Central memory CD8-positive, alpha-beta T cell (primary cell): Measurements from ENCODE around the gene AFF2.

ENCODE experiments used
- ATAC-seq: fragments of 150-1000 bp; cut with Tn5 transposase; replicated peaks from 2 replicates; pipeline ENCODE4 v1.10.0; 2022; ENCODE audit warnings: mild to moderate bottlenecking, moderate FRiP score, moderate number of reproducible peaks; ENCODE audit not compliant: poor library complexity, severe bottlenecking; ENCODE audit errors: extremely low read depth
- DNase-seq, 2 donors: peaks; one replicate each; pipeline ENCODE4 v3.0.0; 2021; ENCODE audit warnings: low spot score in 2 of 2
- H3K27ac Mint-ChIP-seq: one replicate; pipeline ENCODE4 v1.8.0; 2022; ENCODE audit warnings: low read depth, mild to moderate bottlenecking, moderate library complexity, mixed read lengths
- H3K27me3 Mint-ChIP-seq: one replicate; pipeline ENCODE4 v1.8.0; 2022; ENCODE audit warnings: mixed read lengths
- H3K36me3 Mint-ChIP-seq: one replicate; pipeline ENCODE4 v1.8.0; 2022; ENCODE audit warnings: mild to moderate bottlenecking, moderate library complexity, mixed read lengths; ENCODE audit not compliant: insufficient read depth
- H3K4me1 Mint-ChIP-seq: one replicate; pipeline ENCODE4 v1.8.0; 2022; ENCODE audit warnings: mixed read lengths
- H3K4me3 Mint-ChIP-seq: one replicate; pipeline ENCODE4 v1.8.0; 2022; ENCODE audit warnings: mild to moderate bottlenecking, moderate library complexity, mixed read lengths
- H3K9me3 Mint-ChIP-seq: one replicate; pipeline ENCODE4 v1.8.0; 2022; ENCODE audit warnings: mixed read lengths

AFF2 gene

DNA sequence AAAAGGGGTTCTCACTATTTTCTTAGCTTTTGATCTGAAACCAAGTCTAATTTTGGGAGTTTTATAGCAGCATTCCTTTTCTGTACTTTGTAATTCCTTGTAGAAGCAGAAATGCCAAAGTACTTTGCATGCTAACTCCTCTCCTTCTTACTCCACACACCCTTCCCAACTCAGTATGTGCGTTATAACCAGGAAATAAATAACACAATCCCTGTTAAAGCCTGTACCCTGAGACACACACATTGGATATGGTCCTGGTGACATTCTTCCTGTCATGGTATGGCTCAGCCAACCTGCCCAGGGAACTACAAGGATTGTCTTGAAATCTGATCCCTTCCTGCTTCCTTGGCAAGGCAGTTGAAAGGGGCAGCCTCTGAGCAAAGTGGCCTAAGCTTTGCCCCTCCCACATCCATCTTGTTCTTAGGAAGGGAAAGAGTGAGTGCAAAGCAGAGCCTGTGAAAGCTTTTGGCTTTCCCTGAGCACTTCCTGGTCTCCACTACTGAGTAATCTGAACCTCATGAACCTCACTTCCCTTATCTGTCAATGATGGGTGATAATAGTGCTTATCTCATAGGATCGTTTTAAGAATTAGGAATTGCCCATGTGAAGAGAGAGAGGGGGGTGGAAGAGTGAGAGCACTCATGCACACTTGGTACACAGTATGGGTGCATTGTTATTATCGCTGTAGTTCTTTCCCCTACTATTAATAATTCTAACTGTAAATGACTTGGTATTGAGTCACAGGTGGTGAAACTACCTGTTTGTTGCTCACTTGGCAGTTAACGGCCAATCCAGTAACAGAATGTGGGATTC is 109.3 kb downstream of the AFF2 start:
- no peaks in the 10 kb centered on the region for H3K27me3 Mint-ChIP-seq
- H3K27ac Mint-ChIP-seq: no peak overlapping the region
- DNase-seq (no peak), ATAC-seq (no peak)
- no peaks in the 10 kb centered on the region for H3K4me1 Mint-ChIP-seq
- H3K36me3 Mint-ChIP-seq: no peaks in the 10 kb centered on the region
- no peak overlapping the region for H3K4me3 Mint-ChIP-seq
- H3K9me3 Mint-ChIP-seq: no peaks in the 10 kb centered on the region

GRCh38 chrX:148610328-148610698 is 109.9 kb downstream of the AFF2 start:
- Mint-ChIP-seq H3K27ac (no peak overlapping the region), H3K9me3 (no peaks in the 10 kb centered on the region), H3K27me3 (no peaks in the 10 kb centered on the region), H3K4me1 (no peaks in the 10 kb centered on the region), H3K36me3 (no peaks in the 10 kb centered on the region), H3K4me3 (no peak overlapping the region)
- DNase-seq: no peak
- ATAC-seq: no peak

DNA sequence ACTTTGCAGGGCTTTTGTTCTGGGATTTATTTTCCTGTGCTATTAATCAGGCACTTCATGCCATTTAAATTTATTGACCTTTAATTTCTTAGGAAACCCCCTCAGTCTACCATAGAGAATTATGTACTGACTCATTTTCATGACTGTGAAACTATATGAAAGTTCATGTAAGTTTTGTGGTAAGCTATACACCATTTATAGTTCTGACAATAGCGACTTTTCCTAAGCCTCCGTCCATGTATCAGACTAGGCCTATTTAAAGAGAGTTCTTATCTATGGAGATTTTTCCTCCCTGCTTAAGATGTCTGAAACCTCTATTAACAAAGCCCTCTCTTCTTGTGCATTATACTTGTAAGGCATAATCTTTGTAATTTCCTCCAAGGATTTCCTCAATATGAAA is 111.6 kb downstream of the AFF2 start:
- H3K4me1 Mint-ChIP-seq: no peaks in the 10 kb centered on the region
- DNase-seq (no peak), ATAC-seq (no peak)
- no peak overlapping the region for H3K27ac Mint-ChIP-seq
- H3K27me3 Mint-ChIP-seq: no peaks in the 10 kb centered on the region
- H3K4me3 Mint-ChIP-seq: no peak overlapping the region
- no peaks in the 10 kb centered on the region for H3K9me3 Mint-ChIP-seq
- H3K36me3 Mint-ChIP-seq: no peaks in the 10 kb centered on the region

DNA sequence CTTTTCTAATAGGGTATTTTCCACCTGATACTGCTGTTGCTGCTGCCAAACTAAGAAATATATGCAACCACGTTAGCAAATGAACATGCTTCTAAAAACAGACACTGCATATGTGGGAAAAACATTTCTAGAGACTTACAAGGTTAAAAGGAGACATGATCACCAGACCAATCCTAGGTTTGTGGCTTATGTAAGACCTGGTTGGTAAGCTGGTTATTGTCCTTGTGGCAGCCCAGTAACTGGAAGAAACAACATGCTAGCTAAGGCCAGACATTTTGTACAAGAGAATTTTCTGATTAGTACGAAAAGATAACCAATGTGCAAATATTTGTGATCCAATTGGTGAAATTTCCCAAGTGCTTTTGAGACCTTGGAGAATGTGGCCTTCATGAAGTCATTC is 112.0 kb downstream of the AFF2 start:
- Mint-ChIP-seq H3K27ac (no peak overlapping the region), H3K36me3 (no peaks in the 10 kb centered on the region), H3K9me3 (no peaks in the 10 kb centered on the region), H3K4me3 (no peak overlapping the region), H3K27me3 (no peaks in the 10 kb centered on the region), H3K4me1 (no peaks in the 10 kb centered on the region)
- ATAC-seq (no peak), DNase-seq (no peak)

DNA sequence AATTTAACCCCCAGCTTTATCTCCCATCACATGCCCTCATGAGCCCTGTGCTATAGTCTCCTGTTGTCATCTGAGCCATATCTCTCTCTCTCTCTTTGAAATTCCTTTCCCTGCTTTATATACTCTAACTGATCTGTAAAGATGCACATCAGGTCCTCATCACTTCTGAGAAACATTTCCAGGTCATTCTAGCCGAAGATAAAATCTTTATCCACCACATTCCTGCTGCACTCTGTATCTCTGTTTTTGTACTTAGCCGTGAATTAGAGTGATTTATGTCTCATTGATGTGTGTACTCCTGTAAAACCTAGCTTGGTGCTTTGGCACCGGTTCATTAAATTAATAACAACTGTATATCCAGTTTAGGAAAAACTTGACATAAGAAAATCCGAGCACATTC is 113.2 kb downstream of the AFF2 start:
- Mint-ChIP-seq H3K27me3 (no peaks in the 10 kb centered on the region), H3K4me1 (no peaks in the 10 kb centered on the region), H3K4me3 (no peak overlapping the region), H3K27ac (no peak overlapping the region), H3K36me3 (no peaks in the 10 kb centered on the region), H3K9me3 (no peaks in the 10 kb centered on the region)
- DNase-seq: no peak
- ATAC-seq: no peak

GRCh38 chrX:148615491-148615890 is 115.1 kb downstream of the AFF2 start:
- DNase-seq (no peak), ATAC-seq (no peak)
- H3K36me3 Mint-ChIP-seq: no peaks in the 10 kb centered on the region
- no peak overlapping the region for H3K27ac Mint-ChIP-seq
- H3K9me3 Mint-ChIP-seq: no peaks in the 10 kb centered on the region
- H3K4me3 Mint-ChIP-seq: no peak overlapping the region
- no peaks in the 10 kb centered on the region for H3K27me3 Mint-ChIP-seq
- H3K4me1 Mint-ChIP-seq: no peaks in the 10 kb centered on the region

GRCh38 chrX:148618470-148619445 is 118.3 kb downstream of the AFF2 start:
- Mint-ChIP-seq H3K4me1 (no peaks in the 10 kb centered on the region), H3K36me3 (no peaks in the 10 kb centered on the region), H3K9me3 (no peaks in the 10 kb centered on the region), H3K27ac (no peak overlapping the region), H3K27me3 (no peaks in the 10 kb centered on the region), H3K4me3 (no peak overlapping the region)
- DNase-seq: no peak
- no peak for ATAC-seq

DNA sequence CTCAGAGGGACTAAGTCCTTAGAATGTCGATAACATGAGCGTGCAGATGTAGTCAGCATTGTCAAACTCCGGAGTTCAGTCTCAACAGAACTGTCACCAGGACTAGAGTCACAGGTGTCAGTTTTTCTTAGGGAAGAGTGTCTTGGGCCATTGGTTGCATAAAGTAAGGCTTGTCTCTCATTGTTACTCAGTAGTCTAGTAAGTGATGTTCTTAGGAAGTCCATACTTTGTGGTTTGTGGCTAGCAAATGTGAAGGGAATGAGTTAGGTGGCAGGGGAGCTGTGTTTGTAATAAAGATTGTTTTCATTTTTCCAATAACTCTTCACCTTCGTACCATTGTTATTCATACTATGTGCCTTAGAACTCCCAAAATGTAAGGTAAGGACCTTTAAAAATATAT is 119.6 kb downstream of the AFF2 start:
- H3K4me1 Mint-ChIP-seq: no peaks in the 10 kb centered on the region
- no peak overlapping the region for H3K4me3 Mint-ChIP-seq
- H3K27me3 Mint-ChIP-seq: no peaks in the 10 kb centered on the region
- no peaks in the 10 kb centered on the region for H3K9me3 Mint-ChIP-seq
- no peak for ATAC-seq
- H3K36me3 Mint-ChIP-seq: no peaks in the 10 kb centered on the region
- no peak overlapping the region for H3K27ac Mint-ChIP-seq
- DNase-seq: no peak

- no peak for ATAC-seq
Measured at GRCh38 chrX:148624951-148625474, 124.6 kb downstream of the AFF2 start.

GRCh38 chrX:148628621-148629020 is 128.2 kb downstream of the AFF2 start:
- DNase-seq: no peak
- Mint-ChIP-seq H3K27ac (no peak overlapping the region), H3K4me3 (no peak overlapping the region), H3K4me1 (no peaks in the 10 kb centered on the region), H3K36me3 (no peaks in the 10 kb centered on the region), H3K9me3 (no peaks in the 10 kb centered on the region), H3K27me3 (no peaks in the 10 kb centered on the region)
- ATAC-seq: no peak

More at GRCh38 chrX:148624951-148625474, 124.6 kb downstream of the AFF2 start:
- Mint-ChIP-seq H3K27me3 (no peaks in the 10 kb centered on the region), H3K4me3 (no peak overlapping the region), H3K4me1 (no peaks in the 10 kb centered on the region), H3K36me3 (no peaks in the 10 kb centered on the region), H3K9me3 (no peaks in the 10 kb centered on the region), H3K27ac (no peak overlapping the region)
- DNase-seq: no peak

DNA sequence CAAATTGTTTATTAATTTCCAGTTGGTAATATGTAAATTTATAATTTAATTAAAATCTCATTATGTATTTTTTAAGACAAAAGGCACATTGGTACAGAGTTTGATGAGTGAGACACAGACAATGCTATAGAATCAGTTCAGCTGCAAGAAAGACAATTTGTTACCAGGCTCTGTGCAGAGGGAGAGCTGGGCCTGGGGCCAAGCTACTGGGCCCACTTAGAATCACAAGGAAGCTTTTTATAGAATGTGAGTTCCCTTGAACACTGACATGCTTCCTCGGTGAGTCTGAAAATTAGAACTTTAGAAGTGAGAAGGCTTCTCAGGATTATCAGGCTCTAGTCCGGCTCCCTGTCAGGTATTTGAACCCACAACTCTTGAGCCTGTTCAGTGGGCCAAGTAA is 129.0 kb downstream of the AFF2 start:
- no peak for ATAC-seq

GRCh38 chrX:148632444-148632843 is 132.0 kb downstream of the AFF2 start:
- ATAC-seq: no peak
- H3K4me3 Mint-ChIP-seq: no peak overlapping the region
- H3K9me3 Mint-ChIP-seq: no peaks in the 10 kb centered on the region
- no peaks in the 10 kb centered on the region for H3K4me1 Mint-ChIP-seq
- DNase-seq: no peak
- H3K36me3 Mint-ChIP-seq: no peaks in the 10 kb centered on the region
- H3K27ac Mint-ChIP-seq: no peak overlapping the region
- no peaks in the 10 kb centered on the region for H3K27me3 Mint-ChIP-seq

More for the DNA sequence above, 129.0 kb downstream of the AFF2 start:
- Mint-ChIP-seq H3K27ac (no peak overlapping the region), H3K9me3 (no peaks in the 10 kb centered on the region), H3K27me3 (no peaks in the 10 kb centered on the region), H3K4me3 (no peak overlapping the region), H3K36me3 (no peaks in the 10 kb centered on the region), H3K4me1 (no peaks in the 10 kb centered on the region)
- DNase-seq: no peak
